Activated T-helper 1 cell treated with Interleukin-2 at 50 U/mL for 16 hours (primary cell): ENCODE results near the gene ITIH1.
"Not testable (repeated sequence)": the region's sequence is repeated elsewhere in the genome, so short reads cannot be mapped to it uniquely, and the experiment has no call there.

Source experiments
- DNase-seq: peaks from one replicate; pipeline ENCODE4 v3.0.0-alpha.2; 2020; ENCODE audit warnings: low read depth

The ITIH1 gene

DNA sequence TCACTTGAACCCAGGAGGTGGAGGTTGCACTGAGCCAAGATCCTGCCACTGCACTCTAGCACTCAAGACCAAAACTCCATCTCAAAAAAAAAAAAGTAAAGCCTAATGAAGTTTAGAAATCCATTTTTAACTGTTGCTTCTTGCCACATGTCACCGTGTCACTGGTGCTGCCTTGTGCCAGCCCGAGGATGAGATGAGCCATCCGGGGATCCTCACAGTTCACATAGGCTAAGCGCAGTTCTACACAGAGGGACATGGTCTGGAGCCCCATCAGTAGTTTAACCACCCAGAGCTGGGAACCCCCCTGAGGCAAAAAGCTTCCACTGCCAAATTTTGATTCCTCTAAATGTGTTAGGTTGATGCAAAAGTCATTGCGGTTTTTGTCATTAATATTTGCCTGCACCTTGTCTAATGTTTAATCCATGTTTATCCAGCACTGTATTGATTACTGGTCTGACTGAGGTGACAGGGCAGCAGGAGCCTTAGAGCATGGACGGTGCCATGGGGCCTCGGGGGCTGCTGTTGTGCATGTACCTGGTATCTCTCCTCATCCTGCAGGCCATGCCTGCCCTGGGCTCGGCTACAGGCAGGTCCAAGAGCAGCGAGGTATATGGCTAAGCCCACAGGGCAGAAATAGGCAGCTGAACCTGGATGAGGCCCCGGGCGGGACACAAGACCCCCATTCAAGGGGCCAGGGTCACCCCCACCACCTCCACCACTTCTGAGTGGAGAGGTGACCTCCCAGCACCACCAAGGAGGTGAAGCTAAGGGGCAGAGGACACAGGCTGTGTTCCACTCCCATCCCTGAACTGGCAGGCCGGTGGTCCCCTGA lies at the start of gene ITIH1:
ITIH1 (plus strand) TSS at position 473 of the 832 bp plus-strand sequence; CDS start at position 490, 17 bp downstream.
- no peak for DNase-seq

GRCh38 chr3:52728753-52729152 lies 48.6 kb upstream of the ITIH1 start:
- DNase-seq, result not testable (repeated sequence)

GRCh38 chr3:52730681-52731080 lies 46.7 kb upstream of the ITIH1 start:
- no peak for DNase-seq

- no peak for DNase-seq
These were observed 45.8 kb upstream of the ITIH1 start for GRCh38 chr3:52731590-52731989.

DNA sequence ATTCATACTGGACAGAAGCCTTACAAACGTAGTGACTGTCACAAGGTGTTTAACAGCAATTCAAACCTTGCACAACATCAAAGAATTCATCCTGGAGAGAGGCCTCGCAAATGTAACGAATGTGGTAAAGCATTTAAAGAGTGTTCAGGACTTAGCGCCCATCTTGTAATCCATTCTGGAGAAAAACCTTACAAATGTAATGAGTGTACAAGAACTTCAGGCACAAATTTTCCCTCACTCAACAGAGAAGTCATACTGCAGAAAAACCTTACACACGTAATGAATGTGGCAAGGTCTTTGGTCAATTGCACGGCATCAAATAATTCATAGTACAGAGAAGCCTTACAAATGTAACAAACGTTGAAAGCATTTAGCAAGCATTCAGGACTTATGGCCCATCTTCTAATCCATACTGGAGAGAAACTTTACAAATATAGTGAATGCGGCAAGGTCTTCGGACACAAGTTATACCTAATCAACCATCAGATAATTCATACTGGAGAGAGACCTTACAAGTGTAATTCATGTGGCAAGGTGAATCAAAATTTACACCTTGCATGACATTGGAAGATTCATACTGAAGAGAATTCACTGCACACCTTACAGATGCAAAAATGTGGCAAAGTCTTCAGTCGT lies 44.0 kb upstream of the ITIH1 start:
- DNase-seq, result no peak

DNA sequence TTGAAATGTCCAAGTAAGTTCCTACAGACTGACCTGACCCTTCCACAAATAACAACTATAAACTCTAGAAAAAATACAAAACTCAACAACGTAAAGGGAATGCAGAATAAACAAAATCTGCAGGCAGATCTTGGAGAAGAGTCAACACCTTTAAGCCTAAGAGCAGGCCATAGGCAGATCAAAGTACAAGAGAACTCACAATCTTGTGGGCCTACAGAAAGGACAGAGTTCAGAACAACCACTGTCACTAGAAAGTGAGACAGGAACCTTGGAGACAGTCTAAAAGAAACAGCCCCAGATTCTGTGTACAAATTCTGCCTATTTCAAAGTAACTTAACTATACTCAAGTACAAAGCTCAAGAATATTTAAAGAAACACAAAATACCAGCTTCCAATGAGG lies 37.7 kb upstream of the ITIH1 start:
- no peak for DNase-seq

DNA sequence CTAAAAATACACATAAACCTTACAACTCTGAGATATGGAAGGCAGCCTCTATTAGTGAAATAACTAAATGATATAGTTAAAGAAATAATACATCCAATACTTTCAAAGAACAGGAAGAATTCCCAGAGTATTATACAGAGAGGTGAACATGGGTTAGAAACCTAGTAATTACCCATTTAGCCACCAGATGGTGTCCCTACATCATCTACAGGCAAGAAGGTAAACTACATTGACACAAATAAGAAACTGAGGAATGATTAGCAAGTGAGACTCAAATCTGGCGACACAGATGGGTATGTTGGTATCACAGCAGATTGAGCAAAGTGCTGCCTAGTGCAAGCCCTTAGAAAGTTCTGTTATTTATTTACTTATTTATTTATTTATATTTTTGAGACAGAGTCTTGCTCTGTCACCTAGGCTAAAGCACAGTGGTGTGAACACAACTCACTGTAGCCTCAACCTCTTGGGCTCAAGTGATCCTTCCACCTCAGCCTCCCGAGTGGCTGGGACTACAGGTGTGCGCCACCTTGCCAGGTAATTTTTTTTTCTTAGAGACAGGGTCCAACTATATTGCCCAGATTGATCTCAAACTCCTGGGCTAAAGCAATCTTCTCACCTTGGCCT lies 34.9 kb upstream of the ITIH1 start:
- DNase-seq, result no peak

- no peak for DNase-seq
These were observed 34.2 kb upstream of the ITIH1 start for GRCh38 chr3:52743152-52743551.

DNA sequence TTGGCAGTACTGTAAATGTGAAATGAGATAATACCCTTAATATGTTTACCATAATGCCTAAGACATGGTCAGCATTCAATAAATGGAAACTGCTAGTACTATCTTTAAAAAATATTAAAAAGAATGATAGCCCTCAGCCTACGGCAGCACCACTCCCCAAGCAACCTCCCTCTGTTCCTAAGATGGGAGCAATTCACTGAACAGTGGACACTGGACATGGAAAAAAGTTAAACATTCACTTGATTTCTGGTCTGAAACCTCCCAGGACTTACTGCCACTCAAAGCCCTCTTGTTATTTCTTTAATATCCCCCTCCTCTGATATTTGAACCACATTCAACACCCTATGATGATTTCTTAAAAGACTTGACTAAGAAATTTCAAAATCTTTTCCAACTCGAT lies 33.7 kb upstream of the ITIH1 start:
- no peak for DNase-seq

DNA sequence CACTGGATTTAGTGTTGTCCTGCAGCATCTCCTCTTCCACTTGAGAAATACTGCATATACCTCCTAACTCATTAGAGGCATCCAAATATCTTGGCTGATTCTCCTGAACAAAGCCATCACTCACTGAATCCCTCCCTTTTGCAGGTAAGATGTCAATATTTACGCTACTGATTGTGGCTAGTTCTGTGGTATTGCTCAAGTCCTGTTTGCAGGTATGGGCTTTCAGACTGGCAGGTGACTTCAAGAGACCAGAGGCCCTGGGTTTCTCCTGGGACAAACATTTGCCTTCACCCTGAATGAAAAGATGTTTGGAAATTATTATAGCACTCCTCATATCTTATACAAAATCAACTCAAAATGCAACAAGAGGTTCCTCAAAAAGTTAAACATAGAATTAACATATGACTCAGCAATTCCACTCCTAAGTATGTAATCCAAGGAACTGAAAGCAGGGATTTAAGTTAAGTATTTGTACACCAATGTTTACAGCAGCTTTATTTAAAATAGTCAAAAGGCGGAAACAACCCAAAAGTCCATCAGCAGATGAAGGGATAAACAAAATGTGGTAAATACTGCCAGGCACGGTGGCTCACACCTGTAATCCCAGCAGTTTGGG lies 25.2 kb upstream of the ITIH1 start:
- DNase-seq, result no peak

GRCh38 chr3:52754373-52754772 lies 23.0 kb upstream of the ITIH1 start:
- no peak for DNase-seq

DNA sequence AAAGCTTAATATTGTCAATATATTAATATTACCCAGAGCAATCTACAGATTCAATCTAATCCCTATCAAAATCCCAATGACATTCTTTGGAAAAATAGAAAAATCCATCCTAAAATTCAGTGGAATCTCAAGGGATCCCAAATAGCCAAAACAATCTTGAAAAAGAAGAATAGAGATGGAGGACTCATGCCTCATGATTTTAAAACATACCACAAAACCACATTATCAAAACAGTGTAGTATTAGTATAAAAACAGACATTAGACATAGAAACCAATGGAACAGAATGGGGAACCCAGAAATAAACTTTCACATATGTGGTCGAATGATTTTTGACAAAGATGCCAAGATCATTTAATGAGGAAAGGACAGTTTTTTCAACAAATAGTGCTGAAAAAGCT lies 21.3 kb upstream of the ITIH1 start:
- no peak for DNase-seq

DNA sequence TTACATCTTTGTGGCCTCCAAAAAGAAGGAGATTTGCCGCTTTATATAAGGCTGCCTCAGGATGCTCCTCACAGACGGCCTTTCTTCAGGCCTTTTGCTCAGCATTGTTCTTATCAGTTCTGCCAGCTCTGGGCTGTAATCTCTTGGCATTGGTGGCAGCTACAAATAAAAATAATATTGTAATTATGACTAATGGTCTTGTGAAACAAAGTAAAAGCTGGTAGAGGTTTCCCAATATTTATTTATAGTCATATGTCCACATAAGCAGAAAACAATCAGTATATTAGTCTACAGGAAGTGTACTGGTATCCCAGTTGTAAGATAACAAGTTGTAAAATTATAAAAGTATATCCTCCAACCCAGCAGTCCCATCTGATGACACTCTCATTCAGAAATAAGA lies 13.9 kb upstream of the ITIH1 start:
- DNase-seq, result no peak

DNA sequence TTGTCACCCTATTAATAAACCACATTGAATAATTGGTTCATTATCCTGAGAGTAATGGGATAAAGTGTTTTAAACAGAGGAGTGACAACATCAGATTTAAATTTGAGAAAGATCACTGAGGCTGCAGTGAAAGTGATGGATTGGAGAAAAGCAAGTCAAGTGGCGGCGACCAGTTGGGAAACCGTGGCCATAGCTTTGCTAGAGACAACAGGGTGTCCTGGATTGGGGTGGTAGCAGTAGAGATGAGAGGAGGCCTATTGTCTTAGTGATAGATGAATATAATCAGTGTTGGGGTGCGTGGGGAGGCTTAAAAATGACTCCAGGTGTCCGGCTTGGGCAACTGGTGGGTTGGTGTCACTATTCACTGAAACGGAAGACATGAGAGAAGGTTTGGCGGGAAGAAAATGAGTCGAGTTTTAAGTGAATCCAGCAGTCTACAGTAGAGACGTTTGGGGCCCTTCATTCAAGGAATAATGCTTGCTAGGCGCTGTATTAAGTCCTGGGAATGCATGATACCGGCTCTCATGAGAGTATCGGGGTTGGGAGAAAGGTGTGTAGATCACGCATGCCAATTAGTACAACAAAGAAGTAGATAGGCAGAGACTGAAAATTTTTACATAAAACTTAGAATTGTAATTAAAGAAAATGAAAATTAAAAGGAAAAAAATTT lies 7.5 kb upstream of the ITIH1 start:
- no peak for DNase-seq

- peak; percentile 76 for DNase-seq
These were observed 6.7 kb upstream of the ITIH1 start, which contains the start of gene NEK4 for GRCh38 chr3:52770496-52771333. Gene NEK4 (minus strand): TSS chr3:52770940. CDS start chr3:52770746, 194 bp downstream.

DNA sequence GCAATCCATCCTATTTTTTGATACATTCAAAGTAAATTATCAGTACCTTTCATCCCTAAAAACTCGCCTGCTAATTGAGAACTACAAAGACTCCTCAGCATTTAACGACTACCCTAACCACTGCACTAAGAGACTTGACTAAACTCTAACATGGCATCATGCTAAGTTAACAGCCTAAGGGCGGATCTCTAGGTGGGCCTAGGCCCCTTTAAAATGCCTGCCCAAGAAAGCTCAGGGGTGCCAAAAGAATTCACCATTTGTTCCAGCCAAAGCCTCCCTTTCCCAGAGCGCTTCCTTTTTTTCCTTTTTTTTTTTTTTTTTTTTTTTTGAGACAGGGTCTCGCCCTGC lies 6.1 kb upstream of the ITIH1 start:
- DNase-seq, result no peak

- DNase-seq, result no peak
These were observed 5.7 kb upstream of the ITIH1 start for GRCh38 chr3:52771702-52772101.

DNA sequence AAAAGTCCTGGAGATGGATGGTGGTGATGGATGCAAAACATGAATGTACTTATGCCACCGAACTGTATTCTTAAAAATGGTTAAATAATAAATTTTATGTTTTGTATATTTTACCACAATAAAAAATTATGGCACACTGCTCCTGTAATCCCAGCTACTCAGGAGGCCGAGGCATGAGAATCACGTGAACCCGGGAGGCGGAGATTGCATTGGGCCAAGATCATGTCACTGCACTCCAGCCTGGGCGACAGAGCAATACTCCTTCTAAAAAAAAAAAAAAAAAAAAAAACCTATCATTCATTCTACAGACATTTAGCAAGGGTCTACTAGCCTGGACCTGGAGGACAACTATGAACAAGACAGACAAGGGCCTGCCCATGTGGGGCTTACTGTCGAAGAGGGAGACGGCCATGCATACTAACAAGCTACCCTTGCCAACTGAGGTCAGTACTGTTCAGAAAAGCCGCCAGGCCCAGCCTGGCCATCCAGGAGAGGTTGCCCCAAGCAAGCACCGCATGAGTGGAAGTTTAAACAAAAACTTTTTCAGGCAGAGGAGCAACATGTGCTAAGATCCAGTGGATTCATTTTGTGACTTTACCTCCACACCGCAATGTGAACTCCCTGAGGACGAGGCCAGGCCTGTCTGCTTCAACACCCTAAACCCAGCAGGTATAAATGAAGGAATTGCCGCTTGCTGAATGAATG lies 3.9 kb upstream of the ITIH1 start:
- DNase-seq, result no peak

DNA sequence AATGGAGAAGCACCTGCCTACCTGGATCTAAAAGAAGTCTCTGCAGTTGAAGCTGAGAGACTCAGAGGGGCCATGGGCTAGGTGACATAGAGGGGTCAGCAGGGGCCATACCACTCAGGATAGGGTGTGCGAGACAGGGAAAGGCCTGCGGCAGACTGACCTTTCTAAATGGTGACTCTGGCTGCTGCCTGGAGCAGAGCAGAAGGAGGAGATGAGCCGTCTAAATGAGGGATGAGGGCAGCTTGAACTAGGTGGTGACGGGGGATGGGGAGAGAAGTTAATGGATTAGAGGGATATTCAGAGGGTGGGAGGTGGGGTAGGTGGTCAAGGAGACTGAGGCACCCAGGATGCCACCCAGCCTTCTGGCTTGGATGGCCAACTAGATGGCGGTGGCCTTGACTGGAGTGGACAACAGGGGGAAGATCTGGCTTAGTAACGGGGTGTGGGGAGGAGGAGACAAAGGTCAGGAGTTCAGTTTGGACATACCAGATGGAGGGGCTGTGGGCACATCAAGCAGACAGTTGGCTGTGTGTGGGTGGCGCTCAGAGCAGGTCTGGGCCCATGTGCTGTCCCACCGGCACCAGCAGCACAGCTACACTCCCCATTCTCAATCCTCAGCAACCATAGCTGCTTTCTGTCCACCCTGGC lies 3.2 kb upstream of the ITIH1 start:
- DNase-seq, result no peak
